DOHH2 (cell line): ENCODE results near the gene MYLIP.

ENCODE experiments used
- H3F3A ChIP-seq: fragments of 200-600 bp; sonication (generic), shearing (Covaris generic); 2 replicates; pipeline ENCODE4 v1.6.0; 2016; ENCODE audit warnings: antibody characterized with exemption, mild to moderate bottlenecking; ENCODE audit not compliant: control insufficient read depth, insufficient read depth
- H3K27ac ChIP-seq: fragments of 200-600 bp; sonication (generic); 2 replicates; pipeline ENCODE4 v1.5.1; 2014; ENCODE audit warnings: low read depth, mild to moderate bottlenecking, low read length, moderate library complexity
- H3K27me3 ChIP-seq: fragments of 200-600 bp; sonication (generic); 2 replicates; pipeline ENCODE4 v1.6.1; 2014; ENCODE audit warnings: mild to moderate bottlenecking, low read length, mixed read lengths; ENCODE audit not compliant: control insufficient read depth
- H3K36me3 ChIP-seq: fragments of 200-600 bp; sonication (generic); 2 replicates; pipeline ENCODE4 v1.6.1; 2014; ENCODE audit warnings: mild to moderate bottlenecking, low read length, moderate library complexity, mixed read lengths; ENCODE audit not compliant: control insufficient read depth
- H3K4me1 ChIP-seq: fragments of 200-600 bp; sonication (generic); 2 replicates; pipeline ENCODE4 v1.6.1; 2014; ENCODE audit warnings: mild to moderate bottlenecking, low read length, mixed read lengths; ENCODE audit not compliant: control insufficient read depth
- H3K4me2 ChIP-seq: fragments of 200-600 bp; sonication (generic); 2 replicates; pipeline ENCODE4 v1.6.0; 2014; ENCODE audit warnings: mild to moderate bottlenecking, low read length, moderate library complexity
- H3K4me3 ChIP-seq: fragments of 200-600 bp; sonication (generic); 2 replicates; pipeline ENCODE4 v1.5.1; 2014; ENCODE audit warnings: mild to moderate bottlenecking, low read length, mixed read lengths
- H3K79me2 ChIP-seq: fragments of 200-600 bp; sonication (generic); 2 replicates; pipeline ENCODE4 v1.6.1; 2014; ENCODE audit warnings: mild to moderate bottlenecking, low read length, mixed read lengths; ENCODE audit not compliant: control insufficient read depth
- H3K9me2 ChIP-seq: fragments of 200-600 bp; sonication (generic); replicated peaks from 2 replicates; pipeline ENCODE4 v1.6.1; 2014; ENCODE audit warnings: mild to moderate bottlenecking, low read length, mixed read lengths; ENCODE audit not compliant: control insufficient read depth
- H3K9me3 ChIP-seq: fragments of 200-600 bp; sonication (generic); 2 replicates; pipeline ENCODE4 v1.6.1; 2014; ENCODE audit warnings: antibody characterized with exemption, low read length, mixed read lengths; ENCODE audit not compliant: control insufficient read depth, insufficient read depth
- H4K20me1 ChIP-seq: fragments of 200-600 bp; sonication (generic); 2 replicates; pipeline ENCODE4 v1.6.0; 2014; ENCODE audit warnings: low read depth, mild to moderate bottlenecking, antibody characterized with exemption, low read length, moderate library complexity; ENCODE audit not compliant: control insufficient read depth, insufficient read depth
- EZH2phosphoT487 ChIP-seq: fragments of 200-600 bp; sonication (generic); IDR thresholded peaks from 2 replicates; pipeline ENCODE4 v1.6.1; 2017; ENCODE audit warnings: borderline replicate concordance, mild to moderate bottlenecking, antibody characterized with exemption, low read length, moderate library complexity, mixed read lengths
- TF ChIP-seq, protein P1 (sequence below): fragments of 200-600 bp; sonication (generic); IDR thresholded peaks from one replicate; pipeline ENCODE4 v1.5.1; 2014; ENCODE audit warnings: antibody characterized with exemption, mild to moderate bottlenecking, low read depth, low read length; ENCODE audit not compliant: poor library complexity, severe bottlenecking

MYLIP gene

DNA sequence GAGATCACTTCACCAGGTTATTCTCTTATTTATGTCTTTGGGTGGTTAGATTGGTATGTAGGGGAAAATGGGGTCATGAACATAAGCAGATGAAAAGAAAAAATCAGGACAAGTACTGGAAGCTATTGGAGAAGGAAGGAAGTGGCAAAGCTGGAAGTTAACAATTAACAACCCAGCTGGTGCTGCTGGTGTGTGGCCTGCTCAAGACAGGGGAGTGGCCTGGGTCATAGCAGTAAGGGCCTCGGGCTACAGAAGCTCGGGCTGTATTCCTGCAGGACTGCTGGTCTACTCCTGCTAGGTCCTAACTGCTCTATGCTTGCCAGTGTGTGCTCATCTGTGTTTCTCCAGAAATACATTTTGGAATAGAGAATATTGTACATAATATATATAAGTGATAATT lies 19.6 kb downstream of the MYLIP start:
- H3K79me2 ChIP-seq = peaks cover 32% of the 10 kb centered on the region

DNA sequence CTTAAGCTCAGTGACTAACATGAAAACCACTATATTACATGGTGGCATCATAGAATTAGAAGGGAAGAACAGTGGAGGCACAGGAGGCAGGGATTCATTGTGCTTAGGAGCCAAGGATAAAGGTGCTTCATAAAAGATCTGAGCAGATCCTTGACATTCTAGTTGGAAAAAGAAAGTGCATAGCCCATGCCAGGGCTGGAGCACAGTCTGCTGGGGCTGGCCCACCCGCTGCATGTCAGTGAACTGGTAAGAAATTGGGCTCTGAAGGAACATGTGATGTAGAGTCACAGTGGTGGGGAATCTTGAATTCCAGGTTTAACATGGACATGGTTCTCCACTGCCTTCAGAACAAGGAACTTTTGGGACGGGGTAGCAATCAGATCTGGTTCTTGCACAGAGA lies 20.4 kb downstream of the MYLIP start:
- Histone ChIP-seq H3K27ac (no peak overlapping the region), H3K79me2 (peaks cover 26% of the 10 kb centered on the region), H3K27me3 (no peaks in the 10 kb centered on the region), H3K9me2 (no peaks in the 10 kb centered on the region), H3K36me3 (peaks cover 92% of the 10 kb centered on the region), H3K4me1 (no peaks in the 10 kb centered on the region), H4K20me1 (no peaks in the 10 kb centered on the region), H3K4me3 (no peak overlapping the region), H3K4me2 (no peak overlapping the region), H3K9me3 (no peaks in the 10 kb centered on the region), H3F3A (no peaks in the 10 kb centered on the region)
- no peak for TF ChIP-seq EZH2phosphoT487
- TF ChIP-seq, protein P1, sequence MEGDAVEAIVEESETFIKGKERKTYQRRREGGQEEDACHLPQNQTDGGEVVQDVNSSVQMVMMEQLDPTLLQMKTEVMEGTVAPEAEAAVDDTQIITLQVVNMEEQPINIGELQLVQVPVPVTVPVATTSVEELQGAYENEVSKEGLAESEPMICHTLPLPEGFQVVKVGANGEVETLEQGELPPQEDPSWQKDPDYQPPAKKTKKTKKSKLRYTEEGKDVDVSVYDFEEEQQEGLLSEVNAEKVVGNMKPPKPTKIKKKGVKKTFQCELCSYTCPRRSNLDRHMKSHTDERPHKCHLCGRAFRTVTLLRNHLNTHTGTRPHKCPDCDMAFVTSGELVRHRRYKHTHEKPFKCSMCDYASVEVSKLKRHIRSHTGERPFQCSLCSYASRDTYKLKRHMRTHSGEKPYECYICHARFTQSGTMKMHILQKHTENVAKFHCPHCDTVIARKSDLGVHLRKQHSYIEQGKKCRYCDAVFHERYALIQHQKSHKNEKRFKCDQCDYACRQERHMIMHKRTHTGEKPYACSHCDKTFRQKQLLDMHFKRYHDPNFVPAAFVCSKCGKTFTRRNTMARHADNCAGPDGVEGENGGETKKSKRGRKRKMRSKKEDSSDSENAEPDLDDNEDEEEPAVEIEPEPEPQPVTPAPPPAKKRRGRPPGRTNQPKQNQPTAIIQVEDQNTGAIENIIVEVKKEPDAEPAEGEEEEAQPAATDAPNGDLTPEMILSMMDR = no peak

More for the DNA sequence above, 19.6 kb downstream of the MYLIP start:
- Histone ChIP-seq H3K27ac (no peak overlapping the region), H3K4me2 (no peak overlapping the region), H3F3A (no peaks in the 10 kb centered on the region), H4K20me1 (no peaks in the 10 kb centered on the region), H3K4me3 (no peak overlapping the region), H3K4me1 (no peaks in the 10 kb centered on the region), H3K9me2 (no peaks in the 10 kb centered on the region), H3K36me3 (peaks cover 92% of the 10 kb centered on the region), H3K9me3 (no peaks in the 10 kb centered on the region), H3K27me3 (no peaks in the 10 kb centered on the region)
- no peak for TF ChIP-seq EZH2phosphoT487

DNA sequence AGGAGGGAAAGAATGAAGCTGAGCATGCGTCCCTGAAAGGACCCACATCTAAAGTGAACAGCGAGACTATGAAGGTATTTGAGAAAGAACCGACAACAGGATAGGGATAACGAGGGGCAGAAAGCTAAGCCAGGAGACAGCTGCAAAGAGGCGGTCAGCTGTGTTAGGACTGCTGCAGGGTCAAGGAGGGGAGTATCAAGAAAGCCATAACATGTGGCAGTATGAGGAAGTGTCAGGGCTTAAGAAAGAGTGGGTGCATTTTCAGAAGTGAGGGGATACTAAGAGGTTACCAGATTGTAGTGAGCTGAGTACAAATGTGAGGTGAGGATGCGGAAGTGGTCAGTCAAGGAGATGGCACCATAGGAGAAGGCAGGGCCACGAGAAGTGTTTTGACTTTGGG lies 21.2 kb downstream of the MYLIP start:
- Histone ChIP-seq H3K27me3 (no peaks in the 10 kb centered on the region), H3K9me2 (no peaks in the 10 kb centered on the region), H3K9me3 (peaks cover 3% of the 10 kb centered on the region; the same call in 1 of the 2 replicates), H3F3A (no peaks in the 10 kb centered on the region), H3K4me3 (no peak overlapping the region), H3K27ac (no peak overlapping the region), H3K4me2 (no peak overlapping the region), H3K79me2 (peaks cover 20% of the 10 kb centered on the region), H3K4me1 (no peaks in the 10 kb centered on the region), H3K36me3 (peaks cover 90% of the 10 kb centered on the region), H4K20me1 (no peaks in the 10 kb centered on the region)
- no peak for TF ChIP-seq EZH2phosphoT487
- TF ChIP-seq, protein P1 = no peak

DNA sequence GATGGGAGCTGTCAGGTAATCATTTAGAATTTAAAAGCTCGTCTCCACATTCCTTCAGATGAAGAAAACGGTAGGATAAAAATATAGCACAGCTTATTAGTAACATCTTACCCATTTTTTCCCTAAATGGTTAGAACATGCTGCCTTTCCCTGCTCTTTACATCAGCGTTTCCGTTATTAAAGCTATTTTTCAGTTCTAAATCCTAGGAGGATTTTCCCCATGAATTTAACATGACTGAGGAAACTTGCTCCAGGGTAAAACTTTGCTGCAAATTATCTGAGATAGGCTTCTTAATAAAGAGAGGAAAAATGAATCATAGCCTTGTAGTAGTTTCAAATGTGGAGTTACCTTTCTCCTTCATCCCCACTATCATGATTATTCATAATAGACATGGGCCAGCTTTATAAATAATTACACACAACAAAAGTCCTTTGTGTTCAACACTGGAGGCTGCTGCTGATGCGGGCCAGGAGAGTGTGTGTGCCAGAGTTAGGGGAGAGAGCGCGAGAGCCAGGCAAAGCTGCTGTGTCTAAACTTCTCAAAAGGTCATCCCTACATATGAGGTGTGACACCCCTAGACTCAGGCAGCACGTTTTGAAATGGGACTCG lies 24.4 kb downstream of the MYLIP start:
- TF ChIP-seq EZH2phosphoT487 = no peak
- TF ChIP-seq, protein P1 = no peak
- H3K79me2 ChIP-seq = no peaks in the 10 kb centered on the region
- no peak overlapping the region for H3K27ac ChIP-seq
- no peak overlapping the region for H3K4me3 ChIP-seq
- H3K9me3 ChIP-seq = peaks cover 19% of the 10 kb centered on the region
- no peaks in the 10 kb centered on the region for H3K9me2 ChIP-seq
- H3F3A ChIP-seq = no peaks in the 10 kb centered on the region
- H3K27me3 ChIP-seq = no peaks in the 10 kb centered on the region
- no peak overlapping the region for H3K4me2 ChIP-seq
- no peaks in the 10 kb centered on the region for H4K20me1 ChIP-seq
- H3K36me3 ChIP-seq = peaks cover 72% of the 10 kb centered on the region
- H3K4me1 ChIP-seq = no peaks in the 10 kb centered on the region
